Measurements from ENCODE around the gene FARS2. TPM values are rescaled to one million over a fixed set of nuclear protein-coding genes. Genes with fewer than 3 reads are reported as not detected.

FARS2 gene
- polyA plus RNA-seq, 3 donors = 12.2 to 21.6 (median 17.7) TPM

- H3K4me1 ChIP-seq (ENCODE audit: control insufficient read depth in 1 of 2, insufficient read depth in 2 of 2, low read length in 2 of 2) = no peaks in the 10 kb centered on the region
- WGBS (ENCODE audit: insufficient coverage) = 98% methylated on average over 15 of the region's 17 CpGs
- H3K27ac Mint-ChIP-seq = no peak overlapping the region
- H3K4me3 ChIP-seq (replicated peaks in 1 of 3; ENCODE audit: low read depth in 2 of 3, low read length in 3 of 3) = no peak overlapping the region
- no peaks in the 10 kb centered on the region for H3K79me2 ChIP-seq (ENCODE audit: insufficient read depth, low read length)
- no peak overlapping the region for H3K27ac ChIP-seq (ENCODE audit: low read depth in 1 of 2, low read length in 2 of 2)
- peaks cover 0 to 3% of the 10 kb centered on the region in 2 donors for H3K9me3 ChIP-seq (replicated peaks in 1 of 2; ENCODE audit: control insufficient read depth in 1 of 2, insufficient read depth in 1 of 2, low read length in 2 of 2)
- H3K27me3 Mint-ChIP-seq (ENCODE audit: low read depth in 3 of 3) = peaks cover 0 to 4% (median 1%) of the 10 kb centered on the region in 3 donors
- peaks cover 3% of the 10 kb centered on the region for H3K4me1 Mint-ChIP-seq
- peaks cover 0 to 7% (median 3%) of the 10 kb centered on the region in 7 donors for H3K9me3 Mint-ChIP-seq
- H3K27me3 ChIP-seq (ENCODE audit: control insufficient read depth in 2 of 2, insufficient read depth in 2 of 2, low read length in 2 of 2) = no peaks in the 10 kb centered on the region
- H3K36me3 ChIP-seq (replicated peaks in 1 of 2; ENCODE audit: control insufficient read depth in 1 of 2, insufficient read depth in 2 of 2, low read length in 2 of 2) = no peaks in the 10 kb centered on the region
- intact Hi-C loops (cut with micrococcal nuclease) = no loop called here
- H2AFZ ChIP-seq (ENCODE audit: insufficient read depth, low read depth, low read length, poor library complexity, severe bottlenecking) = no peak overlapping the region
- TF ChIP-seq CTCF (IDR thresholded peaks at IDR 0.05) = no peak
- H4K20me1 ChIP-seq (ENCODE audit: insufficient read depth, low read length) = no peaks in the 10 kb centered on the region
- no peaks in the 10 kb centered on the region for H3K36me3 Mint-ChIP-seq
- H3K4me2 ChIP-seq (replicated peaks; ENCODE audit: extremely low read depth, low read length, poor library complexity, severe bottlenecking) = no peak overlapping the region
- H3K9ac ChIP-seq (ENCODE audit: insufficient read depth, low read length, poor library complexity, severe bottlenecking) = no peak overlapping the region
- no peak overlapping the region for H3K4me3 Mint-ChIP-seq
- DNase-seq = no peak
Observed at GRCh38 chr6:5765141-5765760, 503.9 kb downstream of the FARS2 start.

- intact Hi-C loops (cut with micrococcal nuclease) = no loop called here
- TF ChIP-seq CTCF (IDR thresholded peaks at IDR 0.05) = no peak
- Histone ChIP-seq H3K4me1 (ENCODE audit: control insufficient read depth in 1 of 2, insufficient read depth in 2 of 2, low read length in 2 of 2) (no peaks in the 10 kb centered on the region), H3K27me3 (ENCODE audit: control insufficient read depth in 2 of 2, insufficient read depth in 2 of 2, low read length in 2 of 2) (no peaks in the 10 kb centered on the region), H3K9me3 (replicated peaks in 1 of 2; ENCODE audit: control insufficient read depth in 1 of 2, insufficient read depth in 1 of 2, low read length in 2 of 2) (peaks cover 0 to 3% of the 10 kb centered on the region in 2 donors), H3K79me2 (ENCODE audit: insufficient read depth, low read length) (no peaks in the 10 kb centered on the region), H3K9ac (ENCODE audit: insufficient read depth, low read length, poor library complexity, severe bottlenecking) (no peak overlapping the region), H4K20me1 (ENCODE audit: insufficient read depth, low read length) (no peaks in the 10 kb centered on the region), H3K4me3 (replicated peaks in 1 of 3; ENCODE audit: low read depth in 2 of 3, low read length in 3 of 3) (no peak overlapping the region), H3K4me2 (replicated peaks; ENCODE audit: extremely low read depth, low read length, poor library complexity, severe bottlenecking) (no peak overlapping the region), H2AFZ (ENCODE audit: insufficient read depth, low read depth, low read length, poor library complexity, severe bottlenecking) (no peak overlapping the region), H3K36me3 (replicated peaks in 1 of 2; ENCODE audit: control insufficient read depth in 1 of 2, insufficient read depth in 2 of 2, low read length in 2 of 2) (no peaks in the 10 kb centered on the region), H3K27ac (ENCODE audit: low read depth in 1 of 2, low read length in 2 of 2) (no peak overlapping the region)
- Mint-ChIP-seq H3K4me3 (no peak overlapping the region), H3K9me3 (peaks cover 0 to 7% (median 4%) of the 10 kb centered on the region in 7 donors), H3K4me1 (peaks cover 3% of the 10 kb centered on the region), H3K27ac (no peak overlapping the region), H3K27me3 (ENCODE audit: low read depth in 3 of 3) (peaks cover 0 to 4% (median 1%) of the 10 kb centered on the region in 3 donors), H3K36me3 (peaks cover 3 to 4% of the 10 kb centered on the region in 2 donors)
- WGBS (ENCODE audit: insufficient coverage) = no CpG with 5 or more reads among the region's 3 CpGs
- DNase-seq = no peak
Observed at GRCh38 chr6:5766260-5766659, 504.9 kb downstream of the FARS2 start.

Data from CD14-positive monocyte (primary cell).